Measurements from ENCODE around the gene CST3. TPM values are rescaled to one million over a fixed set of nuclear protein-coding genes. Genes with fewer than 3 reads are reported as not detected.

Gene CST3
- total RNA-seq, 2 experiments from 2014 or later: 21.8 to 24.2 TPM

DNA sequence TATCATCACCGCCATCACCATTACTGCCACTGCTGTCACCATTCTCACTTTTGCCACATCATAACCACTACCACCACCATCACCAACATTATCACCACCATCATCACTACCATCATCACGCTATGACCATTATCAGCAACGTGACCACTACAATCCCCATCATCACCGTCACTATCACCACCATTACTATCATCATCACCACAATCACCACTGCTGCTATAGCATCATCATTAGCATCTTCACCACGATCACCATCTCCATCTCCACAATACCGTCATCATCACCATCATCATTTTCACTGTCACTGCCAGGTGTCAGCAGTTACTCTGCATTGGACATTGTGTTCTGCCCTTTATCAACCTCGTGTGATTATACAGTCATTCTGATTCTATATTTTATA lies 32.1 kb upstream of the CST3 start:
- Mint-ChIP-seq H3K9me3 (no peaks in the 10 kb centered on the region), H3K4me1 (ENCODE audit: low read depth) (no peaks in the 10 kb centered on the region), H3K36me3 (ENCODE audit: low read depth) (no peaks in the 10 kb centered on the region), H3K27ac (no peak overlapping the region), H3K4me3 (no peak overlapping the region), H3K27me3 (no peaks in the 10 kb centered on the region)
- intact Hi-C loops (cut with DNase I, micrococcal nuclease): no loop called here
- ChIA-PET CTCF (no interaction called here), POLR2A (no interaction called here)
- H3K27ac ChIP-seq (ENCODE audit: low read depth in 1 of 2, low read length in 2 of 2): no peak overlapping the region
- no peak overlapping the region for H3K4me3 ChIP-seq (ENCODE audit: low read length)
- H3K27me3 ChIP-seq (ENCODE audit: control insufficient read depth in 1 of 2, insufficient read depth in 2 of 2, low read length in 2 of 2): no peaks in the 10 kb centered on the region
- DNase-seq: no peak
- ATAC-seq (ENCODE audit: poor library complexity): no peak
- H3K36me3 ChIP-seq (ENCODE audit: insufficient read depth, low read length): no peaks in the 10 kb centered on the region
- H3K9me3 ChIP-seq (ENCODE audit: control insufficient read depth in 1 of 2, insufficient read depth in 1 of 2, low read length in 2 of 2): no peaks in the 10 kb centered on the region
- TF ChIP-seq, protein P1, sequence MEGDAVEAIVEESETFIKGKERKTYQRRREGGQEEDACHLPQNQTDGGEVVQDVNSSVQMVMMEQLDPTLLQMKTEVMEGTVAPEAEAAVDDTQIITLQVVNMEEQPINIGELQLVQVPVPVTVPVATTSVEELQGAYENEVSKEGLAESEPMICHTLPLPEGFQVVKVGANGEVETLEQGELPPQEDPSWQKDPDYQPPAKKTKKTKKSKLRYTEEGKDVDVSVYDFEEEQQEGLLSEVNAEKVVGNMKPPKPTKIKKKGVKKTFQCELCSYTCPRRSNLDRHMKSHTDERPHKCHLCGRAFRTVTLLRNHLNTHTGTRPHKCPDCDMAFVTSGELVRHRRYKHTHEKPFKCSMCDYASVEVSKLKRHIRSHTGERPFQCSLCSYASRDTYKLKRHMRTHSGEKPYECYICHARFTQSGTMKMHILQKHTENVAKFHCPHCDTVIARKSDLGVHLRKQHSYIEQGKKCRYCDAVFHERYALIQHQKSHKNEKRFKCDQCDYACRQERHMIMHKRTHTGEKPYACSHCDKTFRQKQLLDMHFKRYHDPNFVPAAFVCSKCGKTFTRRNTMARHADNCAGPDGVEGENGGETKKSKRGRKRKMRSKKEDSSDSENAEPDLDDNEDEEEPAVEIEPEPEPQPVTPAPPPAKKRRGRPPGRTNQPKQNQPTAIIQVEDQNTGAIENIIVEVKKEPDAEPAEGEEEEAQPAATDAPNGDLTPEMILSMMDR (IDR thresholded peaks at IDR 0.05): no peak
- H3K4me1 ChIP-seq (ENCODE audit: insufficient read depth, low read length): no peaks in the 10 kb centered on the region

DNA sequence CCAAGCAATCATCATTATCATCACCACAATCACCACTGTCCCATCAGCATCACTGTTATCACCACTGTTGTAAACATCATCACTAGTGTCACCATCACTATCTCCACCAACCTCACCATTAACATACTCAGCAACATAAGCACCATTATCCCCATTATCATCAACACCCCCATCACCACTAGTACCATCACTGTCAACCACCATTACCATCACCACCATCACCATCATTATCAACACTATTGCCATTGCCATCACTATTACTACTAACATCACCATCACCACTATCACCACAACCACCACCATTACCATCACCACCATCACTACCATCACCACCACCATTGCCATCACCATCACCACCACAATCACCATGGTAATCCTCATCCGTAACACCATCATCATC lies 31.6 kb upstream of the CST3 start:
- Histone ChIP-seq H3K36me3 (ENCODE audit: insufficient read depth, low read length) (no peaks in the 10 kb centered on the region), H3K9me3 (ENCODE audit: control insufficient read depth in 1 of 2, insufficient read depth in 1 of 2, low read length in 2 of 2) (no peaks in the 10 kb centered on the region), H3K4me3 (ENCODE audit: low read length) (no peak overlapping the region), H3K27me3 (ENCODE audit: control insufficient read depth in 1 of 2, insufficient read depth in 2 of 2, low read length in 2 of 2) (no peaks in the 10 kb centered on the region), H3K27ac (ENCODE audit: low read depth in 1 of 2, low read length in 2 of 2) (no peak overlapping the region), H3K4me1 (ENCODE audit: insufficient read depth, low read length) (no peaks in the 10 kb centered on the region)
- no peak overlapping the region for H3K27ac Mint-ChIP-seq
- no peaks in the 10 kb centered on the region for H3K9me3 Mint-ChIP-seq
- CTCF ChIA-PET: no interaction called here
- TF ChIP-seq, protein P1 (IDR thresholded peaks at IDR 0.05): no peak
- ATAC-seq (ENCODE audit: poor library complexity) (no peak), DNase-seq (no peak)
- no peaks in the 10 kb centered on the region for H3K4me1 Mint-ChIP-seq (ENCODE audit: low read depth)
- intact Hi-C loops (cut with DNase I, micrococcal nuclease): no loop called here
- no peaks in the 10 kb centered on the region for H3K36me3 Mint-ChIP-seq (ENCODE audit: low read depth)
- POLR2A ChIA-PET: no interaction called here
- no peaks in the 10 kb centered on the region for H3K27me3 Mint-ChIP-seq
- no peak overlapping the region for H3K4me3 Mint-ChIP-seq

DNA sequence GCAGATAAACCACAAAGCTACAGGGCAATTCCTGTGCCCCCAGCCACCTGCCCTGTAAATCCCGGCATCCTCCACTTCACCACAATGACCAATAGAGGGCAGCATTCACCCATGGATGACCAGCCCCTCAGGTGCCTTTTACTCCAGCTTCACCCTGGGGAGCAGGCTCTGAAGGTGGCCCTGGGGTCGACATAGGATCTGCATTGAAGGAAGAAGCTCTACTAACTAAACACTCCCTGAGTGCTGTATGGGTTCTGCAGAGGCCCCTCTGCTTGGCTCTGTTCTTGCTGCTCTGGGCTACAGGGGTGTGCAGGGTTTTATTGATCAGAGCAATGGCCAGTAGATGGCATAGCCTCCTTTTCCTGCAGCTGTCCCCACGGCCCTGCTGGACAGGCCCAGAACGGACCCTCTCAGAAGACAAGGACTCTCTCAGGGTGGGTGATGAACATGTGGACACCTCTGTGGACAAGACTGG lies 30.8 kb upstream of the CST3 start:
- Histone ChIP-seq H3K9me3 (ENCODE audit: control insufficient read depth in 1 of 2, insufficient read depth in 1 of 2, low read length in 2 of 2) (no peaks in the 10 kb centered on the region), H3K4me1 (ENCODE audit: insufficient read depth, low read length) (no peaks in the 10 kb centered on the region), H3K4me3 (ENCODE audit: low read length) (no peak overlapping the region), H3K27ac (ENCODE audit: low read depth in 1 of 2, low read length in 2 of 2) (no peak overlapping the region), H3K36me3 (ENCODE audit: insufficient read depth, low read length) (no peaks in the 10 kb centered on the region), H3K27me3 (ENCODE audit: control insufficient read depth in 1 of 2, insufficient read depth in 2 of 2, low read length in 2 of 2) (no peaks in the 10 kb centered on the region)
- no peaks in the 10 kb centered on the region for H3K4me1 Mint-ChIP-seq (ENCODE audit: low read depth)
- peak in 7 of 14 experiments; percentile 6 to 59 (median 27) for DNase-seq
- H3K9me3 Mint-ChIP-seq: no peaks in the 10 kb centered on the region
- peak; percentile 37 for ATAC-seq (ENCODE audit: poor library complexity)
- no peak overlapping the region for H3K27ac Mint-ChIP-seq
- no peaks in the 10 kb centered on the region for H3K27me3 Mint-ChIP-seq
- intact Hi-C loops (cut with DNase I, micrococcal nuclease): no loop called here
- no peak overlapping the region for H3K4me3 Mint-ChIP-seq
- CTCF ChIA-PET: no interaction called here
- TF ChIP-seq, protein P1 (IDR thresholded peaks at IDR 0.05): peak; percentile 59
- no peaks in the 10 kb centered on the region for H3K36me3 Mint-ChIP-seq (ENCODE audit: low read depth)
- POLR2A ChIA-PET: no interaction called here
